ENCODE measurements around the gene UBXN2A.
"Not testable (repeated sequence)": the region's sequence is repeated elsewhere in the genome, so short reads cannot be mapped to it uniquely, and the experiment has no call there.

The UBXN2A gene

DNA sequence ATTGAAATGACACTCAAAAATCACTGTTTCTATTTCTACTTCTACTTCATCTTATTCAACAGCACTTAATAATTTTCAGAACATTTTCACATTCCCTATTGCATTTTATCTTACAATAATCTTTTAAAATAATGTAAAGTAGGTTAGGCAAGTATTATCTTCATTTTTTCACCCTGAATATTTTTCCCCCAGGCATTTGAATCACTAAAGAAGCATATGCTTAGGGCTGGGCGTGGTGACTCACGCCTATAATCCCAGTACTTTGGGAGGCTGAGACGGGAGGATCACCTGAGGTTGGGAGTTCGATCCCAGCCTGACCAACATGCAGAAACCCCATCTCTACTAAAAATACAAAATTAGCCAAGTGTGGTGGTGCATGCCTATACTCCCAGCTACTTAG, 100.2 kb downstream of the UBXN2A start:
- Histone ChIP-seq H3K9me3 (ENCODE audit: control insufficient read depth in 2 of 2, low read length in 2 of 2) (no peaks in the 10 kb centered on the region), H3K36me3 (ENCODE audit: control insufficient read depth in 2 of 2, insufficient read depth in 2 of 2, low read length in 2 of 2) (peaks cover 14 to 21% of the 10 kb centered on the region in 2 donors), H3K27me3 (ENCODE audit: control insufficient read depth in 2 of 2, insufficient read depth in 2 of 2, low read length in 2 of 2) (no peaks in the 10 kb centered on the region), H3K27ac (ENCODE audit: low read depth in 2 of 2, low read length in 2 of 2) (no peak overlapping the region), H3K9ac (ENCODE audit: low read depth in 1 of 2, low read length in 2 of 2) (no peak overlapping the region), H3K4me3 (ENCODE audit: low read length in 2 of 2) (no peak overlapping the region), H3K4me1 (ENCODE audit: control insufficient read depth in 2 of 2, insufficient read depth in 2 of 2, low read length in 2 of 2) (no peaks in the 10 kb centered on the region)

DNA sequence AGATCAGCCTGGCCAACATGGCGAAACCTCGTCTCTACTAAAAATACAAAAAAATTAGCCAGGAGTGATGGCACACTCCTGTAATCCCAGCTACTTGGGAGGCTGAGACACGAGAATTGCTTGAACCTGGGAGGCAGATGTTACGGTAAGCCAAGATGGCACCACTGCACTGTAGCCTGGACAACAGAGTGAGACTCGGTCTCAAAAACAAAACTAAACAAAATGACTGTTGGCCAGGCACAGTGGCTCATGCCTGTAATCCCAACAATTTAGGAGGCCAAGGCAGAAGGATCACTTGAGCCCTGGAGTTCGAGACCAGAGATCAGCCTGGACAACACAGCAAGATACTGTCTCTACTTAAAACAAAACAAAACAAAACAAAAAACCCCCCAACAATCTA, 102.9 kb downstream of the UBXN2A start:
- H3K9me3 ChIP-seq (ENCODE audit: control insufficient read depth in 2 of 2, low read length in 2 of 2); H3K4me1 ChIP-seq (ENCODE audit: control insufficient read depth in 2 of 2, insufficient read depth in 2 of 2, low read length in 2 of 2); H3K9ac ChIP-seq (ENCODE audit: low read depth in 1 of 2, low read length in 2 of 2); H3K27ac ChIP-seq (ENCODE audit: low read depth in 2 of 2, low read length in 2 of 2); H3K27me3 ChIP-seq (ENCODE audit: control insufficient read depth in 2 of 2, insufficient read depth in 2 of 2, low read length in 2 of 2); H3K4me3 ChIP-seq (ENCODE audit: low read length in 2 of 2): not testable (repeated sequence)
- peaks cover 11 to 12% of the 10 kb centered on the region in 2 donors for H3K36me3 ChIP-seq (ENCODE audit: control insufficient read depth in 2 of 2, insufficient read depth in 2 of 2, low read length in 2 of 2)

DNA sequence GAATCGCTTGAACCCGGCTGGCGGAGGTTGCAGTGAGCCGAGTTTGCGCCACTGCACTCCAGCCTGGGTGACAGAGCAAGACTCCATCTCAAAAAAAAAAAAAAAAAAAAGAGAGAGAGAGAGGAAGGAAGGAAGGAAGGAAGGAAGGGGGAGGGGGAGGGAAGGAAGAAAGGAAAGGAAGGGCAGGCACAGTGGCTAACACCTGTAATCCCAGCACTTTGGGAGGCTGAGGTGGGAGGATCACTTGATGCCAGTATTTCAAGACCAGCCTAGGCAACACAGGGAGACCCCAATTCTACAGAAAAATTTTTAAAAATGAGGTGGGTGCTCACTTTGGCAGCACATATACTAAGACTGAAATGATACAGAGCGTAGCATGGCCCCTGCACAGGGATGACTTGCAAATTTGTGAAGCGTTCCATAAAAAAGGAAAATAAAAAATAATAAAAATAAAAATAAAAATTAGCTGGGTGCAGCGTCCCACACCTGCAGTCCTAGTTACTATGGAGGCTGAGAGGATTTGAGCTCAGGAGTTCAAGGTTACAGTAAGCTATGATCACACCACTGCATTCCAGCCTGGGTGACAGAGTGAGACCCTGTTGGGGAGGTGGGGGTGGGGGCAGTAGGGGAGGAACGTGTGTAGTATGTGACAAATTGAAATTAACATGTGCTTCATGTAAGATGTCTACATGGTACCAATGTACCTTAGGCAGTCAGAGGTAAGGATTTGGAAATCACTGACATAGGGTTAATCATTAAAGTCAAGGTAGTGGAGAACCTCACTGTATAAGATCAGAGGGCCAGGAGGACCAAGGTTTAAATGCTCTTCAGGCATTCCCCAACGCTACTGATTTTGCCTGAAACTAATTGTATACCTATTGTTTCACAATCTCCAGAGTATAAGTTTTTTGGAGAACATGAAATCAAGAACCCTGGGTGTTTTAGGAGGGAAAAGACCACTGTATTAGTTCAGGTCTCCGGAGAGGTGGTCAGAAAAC, 105.5 kb downstream of the UBXN2A start:
- Histone ChIP-seq H3K27ac (ENCODE audit: low read depth in 2 of 2, low read length in 2 of 2) (no peak overlapping the region), H3K4me3 (ENCODE audit: low read length in 2 of 2) (no peak overlapping the region), H3K4me1 (ENCODE audit: control insufficient read depth in 2 of 2, insufficient read depth in 2 of 2, low read length in 2 of 2) (peaks cover 5 to 6% of the 10 kb centered on the region in 2 donors), H3K9ac (ENCODE audit: low read depth in 1 of 2, low read length in 2 of 2) (no peak overlapping the region), H3K9me3 (ENCODE audit: control insufficient read depth in 2 of 2, low read length in 2 of 2) (no peaks in the 10 kb centered on the region), H3K36me3 (ENCODE audit: control insufficient read depth in 2 of 2, insufficient read depth in 2 of 2, low read length in 2 of 2) (no peaks in the 10 kb centered on the region), H3K27me3 (ENCODE audit: control insufficient read depth in 2 of 2, insufficient read depth in 2 of 2, low read length in 2 of 2) (no peaks in the 10 kb centered on the region)

DNA sequence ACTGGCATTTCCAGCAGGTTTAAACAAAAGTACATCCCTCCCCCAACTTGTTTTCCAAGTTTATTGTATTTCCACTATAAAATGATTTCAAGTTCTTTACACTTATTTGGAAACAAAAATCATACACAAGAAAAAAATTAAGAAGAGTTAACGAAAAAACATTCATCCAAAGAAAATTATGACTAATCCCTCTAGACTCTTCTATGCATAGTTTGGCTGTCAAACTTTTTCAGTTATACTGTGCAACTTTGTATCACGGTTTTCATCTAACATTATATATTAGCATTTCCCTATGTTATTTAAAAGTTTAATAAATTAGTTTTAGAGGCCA, 106.3 kb downstream of the UBXN2A start:
- no peaks in the 10 kb centered on the region for H3K27me3 ChIP-seq (ENCODE audit: control insufficient read depth in 2 of 2, insufficient read depth in 2 of 2, low read length in 2 of 2)
- no peaks in the 10 kb centered on the region for H3K36me3 ChIP-seq (ENCODE audit: control insufficient read depth in 2 of 2, insufficient read depth in 2 of 2, low read length in 2 of 2)
- no peak overlapping the region for H3K27ac ChIP-seq (ENCODE audit: low read depth in 2 of 2, low read length in 2 of 2)
- no peaks in the 10 kb centered on the region for H3K9me3 ChIP-seq (ENCODE audit: control insufficient read depth in 2 of 2, low read length in 2 of 2)
- H3K9ac ChIP-seq (ENCODE audit: low read depth in 1 of 2, low read length in 2 of 2): peak overlapping the region; percentile 84
- peaks cover 5 to 6% of the 10 kb centered on the region in 2 donors for H3K4me1 ChIP-seq (ENCODE audit: control insufficient read depth in 2 of 2, insufficient read depth in 2 of 2, low read length in 2 of 2)
- peak overlapping the region; percentile 91 to 94 for H3K4me3 ChIP-seq (ENCODE audit: low read length in 2 of 2)

DNA sequence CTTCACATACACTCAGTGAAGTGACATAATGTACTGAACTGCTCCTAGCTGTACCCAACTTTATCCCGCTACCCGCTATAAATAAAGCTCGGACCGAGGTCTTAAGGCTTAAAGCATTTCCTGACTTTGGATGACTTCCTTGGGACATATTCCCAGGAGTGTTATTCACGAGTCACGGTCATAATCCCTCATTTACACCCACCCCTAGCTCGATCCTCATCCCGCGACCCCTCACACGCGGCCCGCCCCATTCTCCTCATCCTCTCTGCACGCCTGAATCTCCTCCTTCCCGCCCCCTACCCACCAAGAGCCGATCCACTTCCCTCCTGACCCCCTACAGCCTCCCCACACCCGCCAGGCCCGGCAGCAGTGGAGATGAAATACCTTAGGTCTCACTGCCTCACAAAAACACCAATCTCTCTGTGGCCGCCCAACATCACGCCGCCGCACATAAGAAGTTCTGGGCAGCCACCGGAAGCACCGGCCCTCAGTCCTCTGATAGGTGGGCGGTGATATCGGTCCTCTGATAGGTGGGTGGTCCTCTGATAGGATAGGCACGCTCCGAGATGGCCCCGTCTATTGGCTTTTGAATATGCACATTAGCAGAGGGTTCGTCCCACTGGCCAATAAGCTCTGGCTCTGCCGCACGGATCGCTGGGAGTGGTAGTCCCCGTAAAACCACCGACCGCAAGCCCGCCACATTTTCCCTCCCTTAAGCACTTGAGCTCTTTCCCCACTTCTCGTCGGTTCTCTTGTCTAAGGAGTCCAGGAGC, 106.9 kb downstream of the UBXN2A start, which contains the start of gene WDCP:
WDCP (minus strand) TSS at position 462 of the 773 bp plus-strand sequence. CDS start 7,897 bp downstream, outside the sequence.
- Histone ChIP-seq H3K9ac (ENCODE audit: low read depth in 1 of 2, low read length in 2 of 2) (peak within 1 kb of the TSS; percentile 84), H3K27ac (ENCODE audit: low read depth in 2 of 2, low read length in 2 of 2) (peak within 1 kb of the TSS; percentile 50 to 55), H3K9me3 (ENCODE audit: control insufficient read depth in 2 of 2, low read length in 2 of 2) (no peaks in the 10 kb centered on the region), H3K4me3 (ENCODE audit: low read length in 2 of 2) (peak within 1 kb of the TSS; percentile 91 to 94), H3K4me1 (ENCODE audit: control insufficient read depth in 2 of 2, insufficient read depth in 2 of 2, low read length in 2 of 2) (peaks cover 5 to 6% of the 10 kb centered on the region in 2 donors), H3K36me3 (ENCODE audit: control insufficient read depth in 2 of 2, insufficient read depth in 2 of 2, low read length in 2 of 2) (no peaks in the 10 kb centered on the region), H3K27me3 (ENCODE audit: control insufficient read depth in 2 of 2, insufficient read depth in 2 of 2, low read length in 2 of 2) (no peaks in the 10 kb centered on the region)

DNA sequence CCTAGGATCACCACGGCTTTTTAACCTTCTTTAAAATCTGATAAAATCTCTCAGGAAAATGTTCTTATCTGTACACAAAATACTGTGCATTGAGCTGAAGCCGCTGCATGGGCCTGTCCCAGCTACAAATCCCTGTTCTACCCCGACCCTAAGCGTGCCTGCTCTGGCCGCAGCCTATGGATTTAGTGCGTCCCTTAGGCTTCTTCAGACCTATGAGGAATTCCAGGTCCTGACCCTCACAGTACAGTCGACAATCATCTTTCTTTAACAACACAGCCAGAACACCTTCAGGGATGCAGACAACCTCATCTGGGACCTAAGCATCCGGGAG, 107.4 kb downstream of the UBXN2A start:
- no peaks in the 10 kb centered on the region for H3K27me3 ChIP-seq (ENCODE audit: control insufficient read depth in 2 of 2, insufficient read depth in 2 of 2, low read length in 2 of 2)
- no peak overlapping the region for H3K27ac ChIP-seq (ENCODE audit: low read depth in 2 of 2, low read length in 2 of 2)
- H3K9ac ChIP-seq (ENCODE audit: low read depth in 1 of 2, low read length in 2 of 2): peak overlapping the region; percentile 10 to 84

DNA sequence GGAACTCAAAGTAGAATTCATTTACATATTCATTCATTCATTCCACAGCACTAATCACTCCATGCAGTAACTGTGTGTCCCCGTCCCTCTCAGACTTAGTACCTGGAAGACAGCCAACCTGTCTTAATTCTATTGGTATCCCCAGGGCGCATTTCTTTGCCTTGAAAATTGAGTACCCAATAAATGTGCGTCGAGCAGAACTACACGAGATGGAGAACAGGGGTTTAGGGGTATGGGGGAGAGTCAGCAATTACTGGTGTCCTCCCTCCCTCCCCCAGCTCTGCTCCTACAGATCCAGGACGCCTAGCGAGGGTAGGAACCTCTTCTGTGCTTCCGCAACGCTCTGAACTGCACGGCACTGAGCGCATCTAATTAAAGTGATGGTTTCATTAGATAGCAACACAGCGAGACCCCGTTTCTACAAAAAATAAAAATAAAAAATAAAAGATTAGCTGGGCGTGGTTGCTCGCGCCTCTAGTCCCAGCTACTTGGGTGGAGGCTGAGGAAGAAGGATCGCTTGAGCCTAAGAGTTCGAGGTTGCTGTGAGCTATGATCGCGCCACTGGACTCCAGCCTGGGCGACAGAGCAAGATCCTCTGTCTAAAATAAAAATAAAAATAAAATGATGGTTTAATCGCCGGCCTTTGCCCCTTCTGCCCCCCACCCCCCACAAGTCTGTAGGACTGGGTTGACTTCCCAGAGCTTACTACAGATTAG, 108.7 kb downstream of the UBXN2A start:
- Histone ChIP-seq H3K9ac (ENCODE audit: low read depth in 1 of 2, low read length in 2 of 2) (peak overlapping the region; percentile 26 to 57), H3K27me3 (ENCODE audit: control insufficient read depth in 2 of 2, insufficient read depth in 2 of 2, low read length in 2 of 2) (no peaks in the 10 kb centered on the region), H3K4me1 (ENCODE audit: control insufficient read depth in 2 of 2, insufficient read depth in 2 of 2, low read length in 2 of 2) (peaks cover 5 to 6% of the 10 kb centered on the region in 2 donors), H3K27ac (ENCODE audit: low read depth in 2 of 2, low read length in 2 of 2) (no peak overlapping the region), H3K4me3 (ENCODE audit: low read length in 2 of 2) (peak overlapping the region; percentile 68 to 69), H3K9me3 (ENCODE audit: control insufficient read depth in 2 of 2, low read length in 2 of 2) (no peaks in the 10 kb centered on the region), H3K36me3 (ENCODE audit: control insufficient read depth in 2 of 2, insufficient read depth in 2 of 2, low read length in 2 of 2) (no peaks in the 10 kb centered on the region)

More for the DNA sequence above, 107.4 kb downstream of the UBXN2A start:
- H3K4me3 ChIP-seq (ENCODE audit: low read length in 2 of 2): peak overlapping the region; percentile 17 to 69
- H3K4me1 ChIP-seq (ENCODE audit: control insufficient read depth in 2 of 2, insufficient read depth in 2 of 2, low read length in 2 of 2): peaks cover 5 to 6% of the 10 kb centered on the region in 2 donors
- no peaks in the 10 kb centered on the region for H3K36me3 ChIP-seq (ENCODE audit: control insufficient read depth in 2 of 2, insufficient read depth in 2 of 2, low read length in 2 of 2)
- H3K9me3 ChIP-seq (ENCODE audit: control insufficient read depth in 2 of 2, low read length in 2 of 2): no peaks in the 10 kb centered on the region

DNA sequence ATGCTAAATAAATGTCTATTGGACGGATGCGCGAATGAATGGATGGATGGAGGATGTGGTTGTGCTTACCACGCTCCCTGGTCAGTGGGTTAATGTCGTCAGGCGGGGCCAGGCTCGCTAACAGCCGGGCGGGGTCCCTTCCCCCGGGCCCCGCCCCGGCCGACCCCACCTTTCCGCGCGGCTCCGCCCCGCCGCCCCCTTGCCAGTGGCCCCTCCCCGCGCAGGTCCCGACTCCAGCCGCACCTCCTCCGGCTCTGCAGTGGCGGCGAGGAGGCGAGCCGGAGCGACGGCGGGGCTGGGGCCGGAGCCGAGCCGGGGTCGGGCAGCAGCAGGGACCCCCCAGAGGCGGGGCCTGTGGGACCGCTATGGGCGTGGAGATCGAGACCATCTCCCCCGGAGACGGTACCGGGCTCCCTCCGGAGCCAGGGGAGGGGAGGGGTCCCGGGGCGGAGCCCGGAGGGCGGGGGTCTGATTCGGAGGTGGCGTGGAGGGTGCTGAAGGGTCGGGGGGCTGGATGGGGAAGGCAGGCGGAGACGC, 109.3 kb downstream of the UBXN2A start, which contains the start of gene FKBP1B:
FKBP1B (plus strand) TSS at position 257 of the 537 bp plus-strand sequence; CDS start at position 366, 109 bp downstream.
- Histone ChIP-seq H3K27ac (ENCODE audit: low read depth in 2 of 2, low read length in 2 of 2) (no peak within 1 kb of the TSS), H3K9me3 (ENCODE audit: control insufficient read depth in 2 of 2, low read length in 2 of 2) (no peaks in the 10 kb centered on the region), H3K9ac (ENCODE audit: low read depth in 1 of 2, low read length in 2 of 2) (peak within 1 kb of the TSS; percentile 26 to 57)

DNA sequence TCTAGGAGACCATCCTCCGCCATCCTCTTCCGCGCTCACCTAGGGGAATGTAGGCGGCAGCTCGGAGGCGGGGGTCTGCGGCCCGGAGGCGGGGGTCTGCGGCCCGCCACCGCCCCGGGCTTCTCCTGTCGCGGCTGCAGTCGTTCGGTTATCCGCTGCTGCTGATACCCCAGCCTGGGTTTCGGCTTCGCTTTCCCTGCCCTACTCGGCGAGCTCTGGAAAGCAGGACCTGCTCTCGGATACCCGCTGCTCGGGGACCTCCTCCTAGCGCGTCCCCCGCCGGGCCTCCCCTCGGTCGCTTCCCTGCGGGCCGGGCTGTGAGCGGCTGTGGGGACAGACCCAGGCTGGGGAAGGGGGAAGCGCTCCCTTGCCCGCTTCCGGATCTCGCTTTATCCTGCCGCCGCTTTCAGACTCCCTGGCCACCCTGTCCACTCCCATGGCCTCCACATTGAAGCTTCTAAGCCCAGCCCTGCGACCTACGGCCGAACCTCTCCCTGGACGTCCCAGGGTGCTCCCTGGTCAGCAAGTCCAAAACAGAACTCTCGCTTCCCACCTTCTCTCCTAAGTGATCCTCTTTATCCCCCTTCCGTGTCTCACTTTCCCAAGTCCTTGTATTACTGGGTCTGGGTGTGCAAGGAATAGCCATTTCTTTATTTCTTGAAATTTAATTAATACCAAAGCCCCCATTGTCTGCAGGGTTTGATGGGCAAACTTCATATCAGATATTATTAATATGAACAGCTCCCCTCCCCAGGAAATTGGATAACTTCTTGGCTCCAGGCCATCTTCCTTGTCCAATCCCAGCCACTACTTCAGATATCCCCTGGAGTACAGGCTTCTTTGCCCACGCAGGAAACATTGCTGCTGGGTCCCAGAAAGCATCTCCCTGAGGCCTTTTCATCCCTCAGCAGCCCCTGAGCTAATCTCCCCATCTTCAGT, 110.0 kb downstream of the UBXN2A start:
- peak overlapping the region in 1 of 2 donors; percentile 57 for H3K9ac ChIP-seq (ENCODE audit: low read depth in 1 of 2, low read length in 2 of 2)
- no peaks in the 10 kb centered on the region for H3K9me3 ChIP-seq (ENCODE audit: control insufficient read depth in 2 of 2, low read length in 2 of 2)
- peak overlapping the region; percentile 68 to 69 for H3K4me3 ChIP-seq (ENCODE audit: low read length in 2 of 2)
- H3K4me1 ChIP-seq (ENCODE audit: control insufficient read depth in 2 of 2, insufficient read depth in 2 of 2, low read length in 2 of 2): peaks cover 5 to 6% of the 10 kb centered on the region in 2 donors
- no peak overlapping the region for H3K27ac ChIP-seq (ENCODE audit: low read depth in 2 of 2, low read length in 2 of 2)
- H3K36me3 ChIP-seq (ENCODE audit: control insufficient read depth in 2 of 2, insufficient read depth in 2 of 2, low read length in 2 of 2): no peaks in the 10 kb centered on the region
- H3K27me3 ChIP-seq (ENCODE audit: control insufficient read depth in 2 of 2, insufficient read depth in 2 of 2, low read length in 2 of 2): no peaks in the 10 kb centered on the region

More for the DNA sequence above, 109.3 kb downstream of the UBXN2A start, which contains the start of gene FKBP1B:
- no peaks in the 10 kb centered on the region for H3K27me3 ChIP-seq (ENCODE audit: control insufficient read depth in 2 of 2, insufficient read depth in 2 of 2, low read length in 2 of 2)
- peak within 1 kb of the TSS; percentile 68 to 69 for H3K4me3 ChIP-seq (ENCODE audit: low read length in 2 of 2)
- H3K36me3 ChIP-seq (ENCODE audit: control insufficient read depth in 2 of 2, insufficient read depth in 2 of 2, low read length in 2 of 2): no peaks in the 10 kb centered on the region
- H3K4me1 ChIP-seq (ENCODE audit: control insufficient read depth in 2 of 2, insufficient read depth in 2 of 2, low read length in 2 of 2): peaks cover 5 to 6% of the 10 kb centered on the region in 2 donors

Measured in mucosa of rectum (tissue), 2 donors.